Measurements from ENCODE around the gene MCU.
"Not testable (repeated sequence)": the region's sequence is repeated elsewhere in the genome, so short reads cannot be mapped to it uniquely, and the experiment has no call there.

The MCU gene

DNA sequence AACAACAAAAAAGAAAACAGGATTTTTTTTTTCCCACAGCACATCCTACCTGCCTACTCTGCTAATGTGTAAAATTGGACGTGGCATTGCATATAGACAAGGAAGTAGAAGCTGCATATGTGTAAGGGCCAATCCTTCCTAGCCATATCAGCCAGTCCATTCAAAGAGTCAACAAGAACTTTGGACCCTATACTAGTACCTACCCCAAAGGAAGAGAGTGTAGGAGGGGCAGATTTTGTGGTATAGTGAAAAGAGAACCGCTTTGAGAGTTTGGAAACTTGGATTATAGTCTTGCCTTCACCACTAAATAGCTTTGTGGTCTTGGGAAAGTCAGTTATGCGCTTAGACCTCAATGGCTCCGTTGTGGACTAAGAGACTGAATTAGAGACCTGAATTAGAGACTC, 12.1 kb upstream of the MCU start:
- H3K79me2 ChIP-seq (ENCODE audit: insufficient read depth, low read depth) = no peaks in the 10 kb centered on the region
- H3K9ac ChIP-seq = no peak overlapping the region
- H4K20me1 ChIP-seq (ENCODE audit: insufficient read depth) = no peaks in the 10 kb centered on the region
- no peaks in the 10 kb centered on the region for H3K27me3 ChIP-seq (ENCODE audit: insufficient read depth, low read depth)
- no peak overlapping the region for H2AFZ ChIP-seq (ENCODE audit: low read depth)
- no peak overlapping the region for H3K4me2 ChIP-seq
- no peak overlapping the region for H3K4me3 ChIP-seq (IDR thresholded peaks at IDR 0.05; ENCODE audit: insufficient read depth, low read depth, low read length)
- H3K4me1 ChIP-seq (ENCODE audit: low read depth, poor library complexity, severe bottlenecking) = no peaks in the 10 kb centered on the region
- TF ChIP-seq, protein P1, sequence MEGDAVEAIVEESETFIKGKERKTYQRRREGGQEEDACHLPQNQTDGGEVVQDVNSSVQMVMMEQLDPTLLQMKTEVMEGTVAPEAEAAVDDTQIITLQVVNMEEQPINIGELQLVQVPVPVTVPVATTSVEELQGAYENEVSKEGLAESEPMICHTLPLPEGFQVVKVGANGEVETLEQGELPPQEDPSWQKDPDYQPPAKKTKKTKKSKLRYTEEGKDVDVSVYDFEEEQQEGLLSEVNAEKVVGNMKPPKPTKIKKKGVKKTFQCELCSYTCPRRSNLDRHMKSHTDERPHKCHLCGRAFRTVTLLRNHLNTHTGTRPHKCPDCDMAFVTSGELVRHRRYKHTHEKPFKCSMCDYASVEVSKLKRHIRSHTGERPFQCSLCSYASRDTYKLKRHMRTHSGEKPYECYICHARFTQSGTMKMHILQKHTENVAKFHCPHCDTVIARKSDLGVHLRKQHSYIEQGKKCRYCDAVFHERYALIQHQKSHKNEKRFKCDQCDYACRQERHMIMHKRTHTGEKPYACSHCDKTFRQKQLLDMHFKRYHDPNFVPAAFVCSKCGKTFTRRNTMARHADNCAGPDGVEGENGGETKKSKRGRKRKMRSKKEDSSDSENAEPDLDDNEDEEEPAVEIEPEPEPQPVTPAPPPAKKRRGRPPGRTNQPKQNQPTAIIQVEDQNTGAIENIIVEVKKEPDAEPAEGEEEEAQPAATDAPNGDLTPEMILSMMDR (conservative IDR thresholded peaks at IDR 0.05; ENCODE audit: low read depth, low read length) = no peak
- H3K36me3 ChIP-seq (ENCODE audit: insufficient read depth) = no peaks in the 10 kb centered on the region
- no peak overlapping the region for H3K27ac ChIP-seq

DNA sequence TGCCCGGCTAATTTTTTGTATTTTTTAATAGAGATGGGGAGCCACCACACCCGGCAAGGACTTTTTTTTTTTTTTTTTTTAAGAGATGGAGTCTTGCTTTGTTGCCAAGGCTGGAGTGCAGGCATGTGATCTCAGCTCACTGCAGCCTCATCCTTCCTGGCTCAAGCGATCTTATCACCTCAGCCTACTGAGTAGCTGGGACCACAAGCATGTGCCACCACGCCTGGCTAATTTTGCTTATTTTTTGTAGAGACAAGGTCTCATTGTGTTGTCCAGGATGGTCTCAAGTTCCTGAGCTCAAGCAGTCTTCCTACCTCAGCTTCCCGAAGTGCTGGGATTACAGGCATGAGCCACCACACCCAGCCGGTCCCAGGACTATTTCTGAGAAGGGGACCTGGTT, 9.3 kb upstream of the MCU start:
- H3K4me2 ChIP-seq = no peak overlapping the region
- H3K9ac ChIP-seq = no peak overlapping the region
- no peaks in the 10 kb centered on the region for H3K27me3 ChIP-seq (ENCODE audit: insufficient read depth, low read depth)
- H2AFZ ChIP-seq (ENCODE audit: low read depth) = no peak overlapping the region
- no peaks in the 10 kb centered on the region for H4K20me1 ChIP-seq (ENCODE audit: insufficient read depth)
- H3K27ac ChIP-seq = no peak overlapping the region
- TF ChIP-seq, protein P1 (conservative IDR thresholded peaks at IDR 0.05; ENCODE audit: low read depth, low read length) = no peak
- H3K36me3 ChIP-seq (ENCODE audit: insufficient read depth) = no peaks in the 10 kb centered on the region
- no peak overlapping the region for H3K4me3 ChIP-seq (IDR thresholded peaks at IDR 0.05; ENCODE audit: insufficient read depth, low read depth, low read length)
- H3K4me1 ChIP-seq (ENCODE audit: low read depth, poor library complexity, severe bottlenecking) = no peaks in the 10 kb centered on the region
- H3K79me2 ChIP-seq (ENCODE audit: insufficient read depth, low read depth) = no peaks in the 10 kb centered on the region

DNA sequence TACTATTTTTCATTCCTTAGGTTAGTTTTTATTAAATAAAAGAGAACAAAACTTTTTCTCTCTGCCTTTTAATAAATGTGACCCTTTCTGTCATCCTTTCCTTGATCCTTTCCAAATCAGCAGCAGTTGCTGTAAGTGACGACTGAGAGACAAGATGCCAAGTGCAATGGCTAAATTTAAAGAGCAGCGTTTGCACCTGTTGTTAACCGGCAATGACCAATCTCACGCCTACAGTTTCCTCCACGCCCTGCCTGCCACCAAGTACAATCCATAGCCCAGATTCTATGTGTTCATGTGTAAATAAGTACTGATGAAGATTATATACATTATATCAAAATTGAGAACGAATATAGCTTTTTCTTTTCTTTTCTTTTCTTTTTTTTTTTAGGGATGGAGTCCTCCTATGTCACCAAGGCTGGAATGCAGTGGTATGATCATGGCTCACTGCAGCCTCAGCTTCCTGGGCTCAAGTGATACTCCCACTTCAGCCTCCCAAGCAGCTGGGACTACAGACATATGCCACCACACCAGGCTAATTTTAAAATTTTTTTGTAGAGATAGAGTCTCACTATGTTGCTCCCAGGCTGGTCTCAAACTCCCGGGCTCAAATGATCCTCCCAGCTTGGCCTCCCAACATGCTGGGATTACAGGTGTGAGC, 6.5 kb upstream of the MCU start:
- Histone ChIP-seq H3K4me3 (IDR thresholded peaks at IDR 0.05; ENCODE audit: insufficient read depth, low read depth, low read length) (no peak overlapping the region), H3K4me1 (ENCODE audit: low read depth, poor library complexity, severe bottlenecking) (no peaks in the 10 kb centered on the region), H3K79me2 (ENCODE audit: insufficient read depth, low read depth) (no peaks in the 10 kb centered on the region), H3K4me2 (no peak overlapping the region), H4K20me1 (ENCODE audit: insufficient read depth) (no peaks in the 10 kb centered on the region), H3K27ac (no peak overlapping the region), H3K9ac (no peak overlapping the region), H2AFZ (ENCODE audit: low read depth) (no peak overlapping the region), H3K36me3 (ENCODE audit: insufficient read depth) (no peaks in the 10 kb centered on the region), H3K27me3 (ENCODE audit: insufficient read depth, low read depth) (no peaks in the 10 kb centered on the region)
- TF ChIP-seq, protein P1 (conservative IDR thresholded peaks at IDR 0.05; ENCODE audit: low read depth, low read length) = no peak

DNA sequence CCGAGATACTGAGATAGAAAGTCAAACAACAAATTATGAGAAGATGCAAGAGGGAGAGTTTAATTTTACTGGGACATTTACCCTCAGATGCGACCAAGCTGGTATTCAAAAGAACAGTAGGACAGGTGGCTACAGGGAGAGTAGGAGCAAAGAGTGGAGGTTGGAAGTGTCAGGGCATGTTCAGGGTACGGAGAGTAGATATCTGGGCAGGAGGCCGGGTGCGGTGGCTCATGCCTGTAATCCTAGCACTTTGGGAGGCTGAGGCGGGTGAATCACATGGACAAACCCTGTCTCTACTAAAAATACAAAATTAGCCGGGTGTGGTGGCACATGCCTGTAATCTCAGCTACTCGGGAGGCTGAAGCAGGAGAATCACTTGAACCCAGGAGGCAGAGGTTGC, 5.5 kb upstream of the MCU start:
- H3K27ac ChIP-seq; H3K36me3 ChIP-seq (ENCODE audit: insufficient read depth); H4K20me1 ChIP-seq (ENCODE audit: insufficient read depth); H3K79me2 ChIP-seq (ENCODE audit: insufficient read depth, low read depth); H2AFZ ChIP-seq (ENCODE audit: low read depth); H3K4me3 ChIP-seq (IDR thresholded peaks at IDR 0.05; ENCODE audit: insufficient read depth, low read depth, low read length); H3K4me2 ChIP-seq; H3K27me3 ChIP-seq (ENCODE audit: insufficient read depth, low read depth); H3K9ac ChIP-seq; H3K4me1 ChIP-seq (ENCODE audit: low read depth, poor library complexity, severe bottlenecking): not testable (repeated sequence)

DNA sequence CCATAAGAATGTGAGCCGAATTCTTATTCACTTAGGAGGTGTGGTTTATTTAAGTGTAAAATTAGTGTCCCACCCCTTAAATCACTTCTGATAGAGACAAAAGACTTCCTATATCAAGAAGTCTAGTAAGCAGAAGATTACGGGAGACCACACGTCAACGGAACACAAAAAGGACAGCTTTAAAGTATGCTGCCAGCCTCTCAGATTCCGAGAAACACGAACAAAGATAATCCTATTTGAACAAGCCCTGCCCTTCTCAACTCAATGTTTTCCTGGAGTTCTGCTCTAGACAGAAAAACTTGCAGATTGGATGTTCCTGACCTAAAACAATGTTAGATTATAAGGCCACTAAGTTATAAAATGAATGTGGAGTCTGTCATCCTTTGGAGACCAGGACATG, 4.9 kb upstream of the MCU start:
- Histone ChIP-seq H3K27me3 (ENCODE audit: insufficient read depth, low read depth) (no peaks in the 10 kb centered on the region), H3K4me2 (no peak overlapping the region), H3K4me1 (ENCODE audit: low read depth, poor library complexity, severe bottlenecking) (peaks cover 5% of the 10 kb centered on the region), H3K27ac (no peak overlapping the region), H3K36me3 (ENCODE audit: insufficient read depth) (no peaks in the 10 kb centered on the region), H4K20me1 (ENCODE audit: insufficient read depth) (no peaks in the 10 kb centered on the region), H3K9ac (no peak overlapping the region), H3K4me3 (IDR thresholded peaks at IDR 0.05; ENCODE audit: insufficient read depth, low read depth, low read length) (no peak overlapping the region), H2AFZ (ENCODE audit: low read depth) (no peak overlapping the region), H3K79me2 (ENCODE audit: insufficient read depth, low read depth) (no peaks in the 10 kb centered on the region)
- TF ChIP-seq, protein P1 (conservative IDR thresholded peaks at IDR 0.05; ENCODE audit: low read depth, low read length) = no peak

All from KMS-11 (cell line).